Upper lobe of right lung (tissue), 1 donor: ENCODE data around the gene XPR1. TPM values are rescaled to one million over a fixed set of nuclear protein-coding genes. Genes with fewer than 3 reads are reported as not detected.
A peak's percentile ranks its signal among the peaks of the same experiment; 100 is the strongest.

Experiments used
- ATAC-seq: fragments of 200-7000 bp; cut with Tn5 transposase; one replicate; pipeline ENCODE4 v1.9.1; 2020; ENCODE audit warnings: mild to moderate bottlenecking, moderate library complexity
- DNase-seq: peaks from one replicate; pipeline ENCODE4 v3.0.0-alpha.2; 2020
- H3K27ac ChIP-seq: fragments of 200-600 bp; one replicate; pipeline ENCODE4 v1.8.0; 2022
- H3K27me3 ChIP-seq: fragments of 200-600 bp; one replicate; pipeline ENCODE4 v1.8.0; 2022; ENCODE audit warnings: mild to moderate bottlenecking
- H3K36me3 ChIP-seq: fragments of 200-600 bp; one replicate; pipeline ENCODE4 v1.8.0; 2022
- H3K4me1 ChIP-seq: fragments of 200-600 bp; one replicate; pipeline ENCODE4 v1.8.0; 2022
- H3K4me3 ChIP-seq: fragments of 200-600 bp; one replicate; pipeline ENCODE4 v1.8.0; 2022; ENCODE audit warnings: mild to moderate bottlenecking
- H3K9me3 ChIP-seq: fragments of 200-600 bp; one replicate; pipeline ENCODE4 v1.8.0; 2022
- CTCF ChIP-seq: fragments of 200-600 bp; IDR thresholded peaks from one replicate; pipeline ENCODE4 v1.8.0; 2022; ENCODE audit warnings: antibody characterized with exemption
- intact Hi-C: fragments of 100-400 bp; cut with DNase I; formaldehyde crosslinking; loops from one replicate; pipeline ENCODE4 v1.11.0; 2022
- total RNA-seq: library from RNA; stranded (reverse); fragmentation: NEBNext Ultra II Directional; extraction: Animal tissue kit (Norgen Biotek cat#: 25700); gene quantifications from one replicate; pipeline ENCODE4 v1.2.1, GENCODE V29; 2021
- donor health status: DM: no; HTN: yes; CAD: no; lungs with severe emphysema.

The XPR1 gene
- total RNA-seq, 1 donor from 2014 or later = 23.5 TPM

GRCh38 chr1:180623579-180624347 is 8.1 kb upstream of the XPR1 start:
- no peak overlapping the region for H3K4me3 ChIP-seq
- DNase-seq (no peak), ATAC-seq (no peak)

GRCh38 chr1:180626711-180627110 is 5.1 kb upstream of the XPR1 start:
- no peak overlapping the region for H3K27ac ChIP-seq
- intact Hi-C loops = no loop called here
- no peak for DNase-seq
- ATAC-seq = no peak
- no peaks in the 10 kb centered on the region for H3K27me3 ChIP-seq
- no peak overlapping the region for H3K4me3 ChIP-seq
- no peaks in the 10 kb centered on the region for H3K36me3 ChIP-seq
- peaks cover 13% of the 10 kb centered on the region for H3K4me1 ChIP-seq
- TF ChIP-seq CTCF = no peak
- no peaks in the 10 kb centered on the region for H3K9me3 ChIP-seq

More at GRCh38 chr1:180623579-180624347, 8.1 kb upstream of the XPR1 start:
- H3K36me3 ChIP-seq = no peaks in the 10 kb centered on the region
- H3K27ac ChIP-seq = no peak overlapping the region
- H3K27me3 ChIP-seq = no peaks in the 10 kb centered on the region
- TF ChIP-seq CTCF = no peak
- no peaks in the 10 kb centered on the region for H3K4me1 ChIP-seq
- intact Hi-C loops = no loop called here
- H3K9me3 ChIP-seq = no peaks in the 10 kb centered on the region

DNA sequence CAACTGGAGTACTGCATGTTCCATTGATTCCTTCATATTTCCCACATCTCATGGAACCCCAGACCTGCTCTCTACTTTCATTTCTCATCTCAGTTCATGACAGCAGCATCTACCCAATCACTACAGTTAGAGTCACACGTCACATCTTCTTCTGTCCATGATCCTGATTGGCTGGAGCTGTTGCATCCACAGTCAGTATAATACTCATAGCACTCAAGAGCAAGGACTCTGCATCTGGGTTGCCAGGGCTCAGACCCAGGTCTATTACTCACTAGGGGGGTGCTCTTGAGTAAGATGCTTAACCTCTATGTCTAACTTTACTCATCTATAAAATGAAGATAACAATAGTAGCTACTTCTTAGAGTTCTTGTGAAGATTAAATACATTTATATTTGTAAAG is 4.4 kb upstream of the XPR1 start:
- Histone ChIP-seq H3K4me3 (no peak overlapping the region), H3K27me3 (no peaks in the 10 kb centered on the region), H3K27ac (no peak overlapping the region), H3K4me1 (peaks cover 13% of the 10 kb centered on the region), H3K36me3 (no peaks in the 10 kb centered on the region), H3K9me3 (no peaks in the 10 kb centered on the region)
- TF ChIP-seq CTCF = no peak
- no peak for DNase-seq
- intact Hi-C loops = no loop called here
- ATAC-seq = no peak

GRCh38 chr1:180628646-180629045 is 3.2 kb upstream of the XPR1 start:
- H3K36me3 ChIP-seq = no peaks in the 10 kb centered on the region
- H3K4me1 ChIP-seq = peaks cover 24% of the 10 kb centered on the region
- DNase-seq (no peak), ATAC-seq (no peak)
- TF ChIP-seq CTCF = no peak
- no peaks in the 10 kb centered on the region for H3K9me3 ChIP-seq
- H3K4me3 ChIP-seq = no peak overlapping the region
- no peak overlapping the region for H3K27ac ChIP-seq
- H3K27me3 ChIP-seq = no peaks in the 10 kb centered on the region
- intact Hi-C loops = no loop called here

DNA sequence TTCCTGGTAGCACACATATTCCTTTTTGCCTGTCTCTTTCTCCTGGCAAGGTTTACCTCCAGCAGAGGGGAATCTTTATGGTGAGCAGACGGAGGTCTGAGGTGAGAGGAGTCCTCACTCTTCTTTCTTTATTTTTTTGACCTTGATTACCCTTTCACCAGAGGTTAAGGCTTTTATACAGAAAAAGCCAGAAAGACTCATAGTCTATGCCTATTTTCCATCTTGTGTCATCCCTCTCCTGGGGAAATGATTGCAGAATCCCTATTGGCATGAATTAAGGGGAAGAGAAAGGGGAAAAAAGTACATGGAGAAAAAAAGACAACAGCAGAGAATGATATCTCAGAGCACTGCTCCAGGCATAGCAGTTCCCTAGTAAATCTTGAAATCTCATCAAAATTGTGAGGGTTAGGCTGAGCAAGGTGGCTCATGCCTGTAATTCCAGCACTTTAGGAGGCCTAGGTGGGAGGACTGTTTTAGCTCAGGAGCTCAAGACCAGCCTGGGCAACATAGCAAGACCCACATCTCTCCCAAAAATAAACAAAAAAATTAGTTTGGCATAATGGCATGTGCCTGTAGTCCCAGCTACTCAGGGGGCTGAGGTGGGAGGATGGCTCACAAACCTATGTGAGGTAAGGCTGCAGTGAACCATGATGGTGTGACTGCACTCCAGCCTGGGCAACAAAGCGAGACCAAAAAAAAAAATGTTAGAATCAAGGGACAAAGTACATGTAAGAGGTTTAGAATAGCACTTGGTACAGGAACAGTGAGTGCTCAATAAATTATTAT is 1.2 kb upstream of the XPR1 start:
- no peak for TF ChIP-seq CTCF
- no peak overlapping the region for H3K4me3 ChIP-seq
- no peaks in the 10 kb centered on the region for H3K9me3 ChIP-seq
- intact Hi-C loops = loop anchor here (10.0 kb wide), 1 partner anchor 234 kb away; no protein-coding TSS in a partner anchor
- peak overlapping the region; percentile 67 for H3K27ac ChIP-seq
- H3K27me3 ChIP-seq = no peaks in the 10 kb centered on the region
- ATAC-seq = no peak
- DNase-seq = no peak
- peaks cover 31% of the 10 kb centered on the region for H3K4me1 ChIP-seq
- no peaks in the 10 kb centered on the region for H3K36me3 ChIP-seq
